Right ventricle myocardium inferior (tissue), 1 donor: ENCODE results near the gene SLC7A11. TPM values are rescaled to one million over a fixed set of nuclear protein-coding genes. Genes with fewer than 3 reads are reported as not detected.
A peak's percentile ranks its signal among the peaks of the same experiment; 100 is the strongest.

ENCODE experiments used
- ATAC-seq: fragments of 200-7000 bp; cut with Tn5 transposase; one replicate; pipeline ENCODE4 v1.9.1; 2020; ENCODE audit warnings: mild to moderate bottlenecking, moderate library complexity
- DNase-seq: peaks from one replicate; pipeline ENCODE4 v3.0.0; 2021; ENCODE audit errors: missing footprints
- intact Hi-C: fragments of 100-400 bp; cut with DNase I; formaldehyde crosslinking; loops from one replicate; pipeline ENCODE4 v1.11.0; 2022
- total RNA-seq: library from RNA; stranded (reverse); fragmentation: NEBNext Ultra II Directional; extraction: Animal tissue kit (Norgen Biotek cat#: 25700); gene quantifications from one replicate; pipeline ENCODE4 v1.2.1, GENCODE V29; 2021
- donor health status: DM: no; HTN: yes; CAD: no; lungs with severe emphysema.

The SLC7A11 gene
- total RNA-seq, 1 donor from 2014 or later = 0.46 TPM

DNA sequence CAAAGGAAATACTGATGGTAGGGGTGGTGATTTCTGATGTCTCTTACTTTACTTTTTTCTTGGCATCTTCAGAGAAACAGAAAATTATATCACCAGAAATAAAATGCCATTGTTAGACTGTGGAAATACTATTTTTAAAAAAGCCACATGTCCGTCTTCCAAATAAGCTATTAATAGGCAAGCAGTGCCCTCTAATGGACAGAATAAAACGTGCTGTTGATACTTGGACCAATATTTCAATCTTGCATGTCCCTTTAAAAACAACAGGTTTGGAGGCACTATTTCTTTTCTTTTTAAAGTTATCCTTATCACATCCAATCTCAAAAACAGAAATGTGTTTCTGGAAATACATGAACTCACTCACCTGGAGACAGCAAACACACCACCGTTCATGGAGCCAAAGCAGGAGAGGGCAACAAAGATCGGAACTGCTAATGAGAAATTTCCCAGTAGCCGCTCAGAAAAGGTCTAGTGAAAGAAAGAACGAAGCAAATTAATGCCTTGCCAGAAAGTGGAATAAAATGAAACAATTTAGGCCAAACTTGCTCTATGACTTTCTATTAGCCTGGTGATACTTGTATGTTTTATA is 59.2 kb downstream of the SLC7A11 start:
- DNase-seq = no peak
- peak; percentile 44 for ATAC-seq
- intact Hi-C loops = loop anchor here (1.0 to 5.0 kb wide), 5 partner anchors 92 to 686 kb away; no protein-coding TSS in a partner anchor

DNA sequence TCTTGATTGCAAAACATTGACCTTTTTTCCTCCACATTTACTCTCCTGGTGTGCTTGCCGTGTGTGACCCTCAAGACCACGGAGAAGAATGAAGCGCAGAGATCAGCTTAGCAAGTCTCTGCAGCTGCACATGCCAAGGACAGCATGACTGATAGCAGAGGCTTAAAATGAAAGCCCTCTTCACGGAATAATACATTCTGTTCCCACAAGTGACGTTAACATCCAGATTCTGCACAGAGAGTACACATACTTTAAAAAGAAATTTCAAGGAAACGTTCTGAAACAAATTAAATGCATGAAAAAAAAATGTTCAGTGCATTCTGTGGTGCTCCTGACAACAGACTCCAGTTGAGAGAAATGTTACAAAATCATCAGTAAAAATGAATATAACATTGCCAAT is 60.9 kb downstream of the SLC7A11 start:
- ATAC-seq (peak; percentile 88), DNase-seq (no peak)
- intact Hi-C loops = loop anchor here (5.0 kb wide), 1 partner anchor 311 kb away; no protein-coding TSS in a partner anchor

DNA sequence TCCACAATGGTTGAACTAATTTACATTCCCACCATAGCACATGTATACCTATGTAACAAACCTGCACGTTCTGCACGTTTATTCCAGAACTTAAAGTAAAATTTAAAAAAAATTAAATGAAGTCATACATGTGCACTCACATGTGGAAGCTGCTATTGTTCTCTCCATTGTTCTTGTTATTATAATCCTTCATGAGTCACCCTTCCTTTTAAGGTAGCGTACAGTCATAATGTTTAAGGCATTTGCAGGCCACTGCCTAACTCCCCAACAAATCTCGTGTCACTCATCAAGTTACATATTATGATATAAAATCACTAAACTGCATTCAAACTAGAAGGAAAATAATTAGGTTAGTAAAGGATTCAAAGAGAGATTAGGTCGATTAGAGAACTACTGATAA is 63.6 kb downstream of the SLC7A11 start:
- ATAC-seq (no peak), DNase-seq (no peak)
- intact Hi-C loops = loop anchor here (5.0 kb wide), 1 partner anchor 734 kb away; no protein-coding TSS in a partner anchor

DNA sequence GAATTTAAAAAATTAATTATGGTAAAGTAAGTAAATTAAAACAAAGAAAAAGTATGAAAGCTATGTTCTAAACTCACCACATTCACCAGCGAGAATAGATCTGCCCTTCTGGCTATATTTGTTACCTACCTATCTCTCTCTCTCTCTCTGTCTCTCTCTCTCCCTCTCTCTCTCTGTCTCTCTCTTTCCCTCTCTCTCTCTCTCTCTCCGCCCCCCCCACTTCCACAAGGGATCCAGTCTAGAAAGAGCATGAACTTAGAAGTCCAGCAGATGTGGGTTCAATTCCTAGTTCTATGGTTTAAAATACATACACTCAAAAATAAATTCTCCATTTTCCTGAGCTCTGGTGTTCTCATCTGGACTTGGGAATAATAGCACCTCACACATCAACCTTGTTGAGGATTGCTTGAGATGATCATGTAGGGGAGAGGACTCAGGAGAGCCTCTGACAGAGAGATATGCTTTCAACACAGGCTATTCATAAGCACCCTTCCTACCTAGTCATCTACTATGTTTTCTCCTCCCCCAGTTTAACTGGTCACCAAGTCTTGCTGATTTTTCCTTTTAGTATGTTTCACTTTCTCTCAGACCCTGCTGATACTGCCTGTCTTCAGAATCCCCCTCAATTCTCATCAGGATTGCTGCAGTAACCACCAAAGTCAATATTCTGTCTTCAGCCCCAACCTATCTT is 64.7 kb downstream of the SLC7A11 start:
- ATAC-seq (no peak), DNase-seq (no peak)
- intact Hi-C loops = loop anchor here (5.0 kb wide), 1 partner anchor 735 kb away; no protein-coding TSS in a partner anchor

DNA sequence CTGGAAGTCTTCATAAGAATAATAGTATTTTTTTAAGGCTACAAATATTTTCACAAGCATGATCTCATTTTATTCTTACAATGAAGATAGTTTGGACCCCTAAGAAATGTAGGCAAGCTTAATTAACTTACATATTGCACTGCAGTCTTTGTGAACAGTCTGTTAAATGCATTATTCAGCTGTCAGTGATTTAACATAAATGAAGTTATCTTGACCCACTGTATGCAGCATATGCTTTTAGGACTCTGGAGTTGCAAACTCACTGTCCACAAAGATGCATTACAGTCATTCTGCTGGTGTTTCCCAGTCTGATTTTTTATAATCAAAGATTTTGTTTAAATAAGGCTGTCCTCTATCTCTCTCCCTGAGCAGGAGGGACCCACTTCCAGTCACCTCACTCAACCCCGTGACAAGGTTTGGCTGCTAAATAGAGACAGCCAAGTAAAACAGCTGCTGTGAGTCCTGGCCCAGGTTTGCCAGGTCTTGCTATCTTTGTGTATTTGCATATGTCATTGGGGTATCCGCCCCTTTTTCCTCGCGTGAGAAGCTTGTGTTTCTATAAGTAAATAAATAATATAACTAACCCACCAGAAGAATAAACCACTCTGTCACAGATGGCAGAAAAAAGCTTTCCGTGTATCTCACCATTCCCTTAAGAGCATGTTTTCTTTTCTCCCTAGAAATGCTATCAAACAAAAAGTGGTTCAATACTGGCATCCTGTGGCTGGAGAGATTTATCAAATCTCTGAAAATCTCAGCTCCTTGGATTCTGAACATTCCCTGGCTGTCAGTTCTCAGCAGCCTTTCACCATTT is 67.0 kb downstream of the SLC7A11 start:
- no peak for DNase-seq
- ATAC-seq = peak; percentile 79
- intact Hi-C loops = loop anchor here (5.0 kb wide), 1 partner anchor 737 kb away; no protein-coding TSS in a partner anchor

DNA sequence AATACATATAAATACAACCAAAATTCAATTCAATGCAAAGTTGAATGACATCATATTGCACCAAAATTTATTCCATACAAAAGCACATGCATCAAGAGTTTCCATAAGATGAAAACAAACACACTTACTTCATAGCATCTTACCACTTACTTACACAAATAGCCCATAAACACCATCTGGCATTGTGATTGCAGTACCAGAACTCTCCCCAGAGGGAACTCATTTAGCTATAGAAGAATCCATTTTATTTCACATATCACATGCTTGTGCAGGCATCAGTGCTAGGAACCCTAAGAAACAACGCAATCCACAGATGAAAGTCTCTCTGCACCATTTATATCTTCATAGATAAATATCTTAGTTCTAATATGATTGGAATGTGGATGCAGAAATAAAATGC is 77.9 kb downstream of the SLC7A11 start:
- no peak for ATAC-seq
- no peak for DNase-seq
- intact Hi-C loops = no loop called here

DNA sequence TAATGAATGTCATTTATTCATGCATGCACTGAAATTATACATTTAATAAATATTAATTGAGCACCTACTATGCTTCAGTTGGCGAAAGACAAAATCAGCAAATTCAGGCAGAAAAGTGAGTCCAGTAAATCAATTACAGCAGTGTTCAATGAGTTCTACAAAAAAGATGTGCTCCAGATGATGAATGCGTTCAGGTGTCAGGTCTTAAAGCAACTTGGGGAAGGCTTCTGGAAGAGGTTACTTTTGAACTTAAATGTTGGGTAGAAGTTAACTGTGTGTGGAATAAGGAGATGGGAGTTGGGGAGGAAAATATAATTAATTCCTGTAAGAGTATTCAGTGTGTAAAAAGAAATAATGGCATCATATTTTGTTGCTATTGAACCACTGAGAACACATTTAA is 79.0 kb downstream of the SLC7A11 start:
- no peak for ATAC-seq
- intact Hi-C loops = no loop called here

DNA sequence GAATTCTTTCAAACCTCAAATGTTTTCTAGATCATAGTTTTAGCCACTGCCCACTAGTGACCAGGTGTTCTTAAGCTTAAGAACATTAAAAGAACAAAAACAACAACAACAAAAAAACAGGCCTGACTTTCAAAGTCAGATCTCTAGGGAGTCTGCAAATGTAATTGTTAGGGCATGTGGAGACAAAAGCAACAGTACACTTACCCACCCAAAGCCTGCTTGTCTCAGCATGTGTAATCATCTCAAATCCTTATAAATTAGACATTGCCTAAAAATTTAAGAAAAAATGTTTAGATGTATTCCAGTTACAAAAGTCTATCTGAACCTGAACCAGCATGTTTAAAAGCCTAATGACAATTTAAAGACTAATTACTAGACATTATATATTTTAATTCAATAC is 79.9 kb downstream of the SLC7A11 start:
- DNase-seq = no peak
- intact Hi-C loops = no loop called here
- no peak for ATAC-seq

More for the DNA sequence above, 79.0 kb downstream of the SLC7A11 start:
- DNase-seq = no peak

DNA sequence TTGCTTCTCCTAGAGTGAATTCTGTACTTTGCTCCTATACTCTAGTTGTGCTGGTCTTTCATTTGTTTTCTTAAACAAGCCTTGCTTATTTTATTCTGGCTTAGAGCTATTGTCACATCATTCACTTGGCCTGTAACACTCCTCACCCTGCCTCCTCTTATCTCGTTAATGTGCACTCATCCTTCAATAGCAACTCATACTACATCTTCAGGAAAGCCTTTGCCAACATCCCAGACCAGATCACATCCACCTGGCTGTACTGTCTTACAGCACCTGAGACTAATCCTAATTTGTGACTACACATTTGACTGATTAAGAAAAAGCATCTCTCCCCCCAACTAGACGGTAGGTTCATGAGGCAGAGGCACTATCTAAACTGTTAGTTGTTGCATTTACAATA is 80.8 kb downstream of the SLC7A11 start:
- no peak for ATAC-seq
- intact Hi-C loops = no loop called here

DNA sequence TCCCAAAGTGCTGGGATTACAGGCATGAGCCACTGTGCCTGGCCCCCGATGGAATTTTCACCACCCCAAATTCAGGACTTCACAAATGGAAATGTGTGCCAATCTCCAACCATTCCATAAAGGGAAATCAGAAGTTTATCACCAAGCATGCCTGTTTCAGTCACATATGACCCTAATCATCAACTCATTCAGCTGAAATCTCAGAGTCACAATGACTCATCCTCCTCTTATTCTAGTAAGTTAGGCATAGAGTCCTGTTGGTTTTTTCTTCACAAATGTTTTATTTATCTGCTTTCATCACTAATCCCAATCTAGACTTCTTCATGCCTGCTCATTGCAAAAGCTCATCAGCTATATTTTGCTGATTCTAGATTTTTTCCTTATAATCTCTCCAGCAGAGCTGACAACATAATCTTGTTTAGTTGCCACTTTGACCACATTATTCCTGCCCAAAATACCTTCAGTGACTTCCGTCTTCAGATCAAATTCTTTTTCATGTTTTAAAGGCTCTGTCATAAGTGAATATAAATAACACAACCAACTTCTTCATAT is 83.3 kb downstream of the SLC7A11 start:
- intact Hi-C loops = no loop called here
- DNase-seq (no peak), ATAC-seq (no peak)

More for the DNA sequence above, 80.8 kb downstream of the SLC7A11 start:
- no peak for DNase-seq

DNA sequence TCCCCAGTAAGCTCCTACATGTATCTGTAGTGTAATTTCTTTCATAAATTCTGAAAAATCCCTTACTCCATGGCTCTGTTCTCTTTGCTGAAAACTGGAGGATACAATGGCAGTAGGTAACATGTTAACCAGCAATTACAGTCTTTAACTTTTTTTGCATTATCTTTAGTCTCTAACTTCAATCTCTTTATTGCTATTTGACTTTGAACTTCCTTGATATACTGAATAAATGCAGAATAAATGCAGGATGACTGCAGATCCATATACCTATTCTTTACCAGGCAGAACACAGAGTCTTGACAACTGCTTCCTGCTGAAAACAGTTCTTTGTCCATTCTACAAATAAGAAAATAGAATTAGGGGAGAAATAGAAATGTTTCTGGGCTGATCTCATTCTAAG is 101.3 kb downstream of the SLC7A11 start:
- intact Hi-C loops = no loop called here
- DNase-seq = no peak
- ATAC-seq = no peak

DNA sequence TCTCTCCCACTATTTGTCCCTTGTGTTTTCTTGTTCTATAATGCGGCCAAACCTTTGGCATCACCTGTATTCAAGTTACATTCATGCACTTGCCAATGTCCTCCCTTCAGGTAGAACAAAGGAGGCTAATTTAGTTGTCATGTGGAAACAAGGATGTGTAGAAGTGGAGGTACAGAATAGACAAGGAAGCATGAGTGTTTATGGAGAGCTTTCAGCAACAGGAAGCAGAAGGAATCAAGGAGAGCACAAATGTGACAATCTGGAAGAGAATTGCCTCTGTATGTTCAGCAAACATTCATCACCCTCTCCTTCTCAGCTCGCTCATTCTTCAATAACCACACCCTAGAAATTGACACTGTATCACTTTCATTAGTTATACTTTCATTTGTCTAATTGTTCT is 103.4 kb downstream of the SLC7A11 start:
- intact Hi-C loops = no loop called here
- ATAC-seq = no peak

DNA sequence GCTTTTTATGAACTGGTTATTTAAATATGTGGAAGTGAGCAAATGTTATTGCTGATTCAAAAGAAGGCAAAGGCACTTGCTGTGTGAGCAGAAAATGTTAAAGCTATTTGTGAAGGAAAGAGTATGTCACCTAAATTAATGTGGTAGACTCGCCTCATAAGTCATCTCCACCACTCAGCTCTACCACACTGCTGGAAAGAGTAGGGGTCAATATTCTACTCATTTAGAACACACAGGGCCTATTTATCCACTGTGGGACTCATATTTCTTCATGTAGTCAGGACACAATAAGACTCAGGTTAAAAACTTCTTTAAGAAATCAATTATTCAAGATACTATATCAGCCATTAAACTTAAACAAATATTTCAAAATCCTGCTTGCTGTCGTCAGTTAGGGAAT is 106.5 kb downstream of the SLC7A11 start:
- intact Hi-C loops = no loop called here
- ATAC-seq (no peak), DNase-seq (no peak)

More for the DNA sequence above, 103.4 kb downstream of the SLC7A11 start:
- no peak for DNase-seq

DNA sequence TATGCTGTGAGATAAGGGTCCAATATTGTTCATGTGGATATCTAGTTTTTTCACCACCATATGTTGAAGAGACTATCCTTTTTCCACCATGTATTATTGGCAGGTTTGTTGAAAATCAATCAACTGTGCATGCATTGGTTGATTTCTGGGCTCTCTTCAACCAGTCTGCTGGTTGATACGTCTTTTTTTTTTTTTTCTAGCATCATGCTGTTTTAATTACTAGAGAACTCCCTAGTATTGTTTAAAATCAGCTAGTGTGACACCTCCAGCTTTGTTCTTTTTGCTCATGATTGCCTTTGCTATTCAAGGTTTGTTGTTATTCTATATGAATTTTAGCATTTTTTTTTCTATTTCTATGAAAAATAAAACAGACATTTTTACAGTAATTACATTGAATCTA is 123.9 kb downstream of the SLC7A11 start:
- ATAC-seq = no peak
- intact Hi-C loops = no loop called here
- no peak for DNase-seq

DNA sequence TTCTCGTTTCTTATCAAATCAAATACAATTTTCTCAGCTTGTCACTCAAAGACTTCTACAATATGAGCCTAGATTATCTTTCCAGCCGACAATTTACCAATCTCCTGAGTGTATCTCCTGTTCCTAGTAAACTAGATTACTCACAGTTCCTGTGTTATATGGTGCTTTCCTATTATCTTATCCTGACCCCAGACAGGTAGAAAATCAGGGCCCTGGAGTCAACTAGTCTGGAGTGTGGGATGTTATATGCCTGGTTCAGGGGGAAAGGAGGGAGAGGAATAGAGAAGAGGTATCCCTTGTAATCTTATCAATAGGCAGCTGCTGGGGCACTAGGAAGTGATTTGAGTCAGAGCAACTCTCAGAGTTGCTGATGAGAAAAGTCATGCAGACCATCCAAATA is 127.1 kb downstream of the SLC7A11 start:
- intact Hi-C loops = no loop called here

DNA sequence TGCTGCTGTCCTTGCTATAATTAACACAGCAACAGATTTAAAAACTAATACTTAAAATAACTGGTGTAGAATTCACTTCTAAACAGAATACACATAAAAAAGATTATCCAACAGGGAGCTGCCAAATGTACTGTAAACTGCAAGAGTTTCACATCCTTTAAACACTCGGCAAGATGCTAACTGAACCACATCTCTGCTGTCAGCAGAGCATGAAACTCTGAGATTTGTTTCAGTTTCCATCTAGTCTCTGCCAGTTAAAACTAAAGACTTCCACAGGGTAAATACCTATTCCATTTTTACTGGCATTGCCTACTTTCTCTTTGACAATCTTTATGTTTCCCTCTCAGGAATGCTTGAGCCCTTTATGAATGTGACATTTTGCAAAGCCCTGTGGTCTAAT is 127.7 kb downstream of the SLC7A11 start:
- no peak for DNase-seq
- no peak for ATAC-seq
- intact Hi-C loops = no loop called here

More for the DNA sequence above, 127.1 kb downstream of the SLC7A11 start:
- DNase-seq = no peak
- no peak for ATAC-seq
